HG03571 (cell line): ENCODE data around the gene PTPRS.

Experiments used
- ATAC-seq: cut with Tn5 transposase; IDR thresholded peaks from one replicate; pipeline ENCODE4 v1.9.1; 2021; ENCODE audit not compliant: unreplicated experiment

Gene PTPRS

GRCh38 chr19:5309438-5310204, 31.0 kb downstream of the PTPRS start:
- no peak for ATAC-seq

- ATAC-seq = no peak
These were observed 31.9 kb downstream of the PTPRS start for GRCh38 chr19:5308451-5309437.

- no peak for ATAC-seq
These were observed 33.0 kb downstream of the PTPRS start for GRCh38 chr19:5307655-5308054.

- ATAC-seq = no peak
These were observed 35.4 kb downstream of the PTPRS start for GRCh38 chr19:5305163-5305562.

- no peak for ATAC-seq
These were observed 36.1 kb downstream of the PTPRS start for GRCh38 chr19:5304486-5304885.

GRCh38 chr19:5303208-5303607, 37.4 kb downstream of the PTPRS start:
- ATAC-seq = no peak

GRCh38 chr19:5302396-5302795, 38.2 kb downstream of the PTPRS start:
- no peak for ATAC-seq

- ATAC-seq = no peak
These were observed 41.5 kb downstream of the PTPRS start for GRCh38 chr19:5299137-5299536.

- no peak for ATAC-seq
These were observed 42.1 kb downstream of the PTPRS start for GRCh38 chr19:5298471-5298901.

- no peak for ATAC-seq
These were observed 43.3 kb downstream of the PTPRS start for GRCh38 chr19:5297272-5297669.

GRCh38 chr19:5296457-5297271, 43.9 kb downstream of the PTPRS start:
- no peak for ATAC-seq

GRCh38 chr19:5296021-5296420, 44.6 kb downstream of the PTPRS start:
- no peak for ATAC-seq

GRCh38 chr19:5294403-5295160, 46.0 kb downstream of the PTPRS start:
- no peak for ATAC-seq

- ATAC-seq = no peak
These were observed 46.8 kb downstream of the PTPRS start for GRCh38 chr19:5293612-5294378.

GRCh38 chr19:5292822-5293611, 47.6 kb downstream of the PTPRS start:
- ATAC-seq = no peak

- ATAC-seq = no peak
These were observed 48.2 kb downstream of the PTPRS start for GRCh38 chr19:5292453-5292821.

GRCh38 chr19:5291588-5292193, 48.9 kb downstream of the PTPRS start:
- ATAC-seq = no peak
